ENCODE data around the gene FZD4. TPM values are rescaled to one million over a fixed set of nuclear protein-coding genes. Genes with fewer than 3 reads are reported as not detected.

FZD4 gene
- total RNA-seq, 1 experiment from 2014 or later: 6.1 TPM

- DNase-seq: no peak
- peaks cover 39% of the 10 kb centered on the region for H3K4me1 ChIP-seq
- H3K36me3 ChIP-seq: no peaks in the 10 kb centered on the region
- no peaks in the 10 kb centered on the region for H3K27me3 ChIP-seq
- H3K4me3 ChIP-seq: no peak overlapping the region
- no peak overlapping the region for H3K27ac ChIP-seq
- H3K9me3 ChIP-seq (replicated peaks): no peaks in the 10 kb centered on the region
Measured at GRCh38 chr11:86934926-86935579, 20.1 kb downstream of the FZD4 start.

- no peak overlapping the region for H3K27ac ChIP-seq
- no peaks in the 10 kb centered on the region for H3K36me3 ChIP-seq
- no peaks in the 10 kb centered on the region for H3K9me3 ChIP-seq (replicated peaks)
- H3K27me3 ChIP-seq: no peaks in the 10 kb centered on the region
- no peak for DNase-seq
- H3K4me1 ChIP-seq: peaks cover 39% of the 10 kb centered on the region
- no peak overlapping the region for H3K4me3 ChIP-seq
Measured at GRCh38 chr11:86934582-86934900, 20.7 kb downstream of the FZD4 start.

GRCh38 chr11:86933891-86934581 lies 21.2 kb downstream of the FZD4 start:
- Histone ChIP-seq H3K4me1 (peaks cover 39% of the 10 kb centered on the region), H3K4me3 (no peak overlapping the region), H3K27ac (no peak overlapping the region), H3K9me3 (replicated peaks) (no peaks in the 10 kb centered on the region), H3K36me3 (no peaks in the 10 kb centered on the region), H3K27me3 (no peaks in the 10 kb centered on the region)
- DNase-seq: no peak

- DNase-seq: no peak
- no peaks in the 10 kb centered on the region for H3K36me3 ChIP-seq
- peak overlapping the region; percentile 70; the same call in 1 of the 2 replicates for H3K27ac ChIP-seq
- no peaks in the 10 kb centered on the region for H3K9me3 ChIP-seq (replicated peaks)
- peaks cover 39% of the 10 kb centered on the region for H3K4me1 ChIP-seq
- no peak overlapping the region for H3K4me3 ChIP-seq
- H3K27me3 ChIP-seq: no peaks in the 10 kb centered on the region
Measured at GRCh38 chr11:86932924-86933875, 22.0 kb downstream of the FZD4 start.

- DNase-seq: peak in 1 of 2 experiments; percentile 68
- Histone ChIP-seq H3K9me3 (replicated peaks) (no peaks in the 10 kb centered on the region), H3K4me3 (peak overlapping the region; percentile 33), H3K27ac (peak overlapping the region; percentile 70), H3K36me3 (no peaks in the 10 kb centered on the region), H3K27me3 (no peaks in the 10 kb centered on the region), H3K4me1 (peaks cover 36% of the 10 kb centered on the region)
Measured at GRCh38 chr11:86932259-86932585, 23.0 kb downstream of the FZD4 start.

DNA sequence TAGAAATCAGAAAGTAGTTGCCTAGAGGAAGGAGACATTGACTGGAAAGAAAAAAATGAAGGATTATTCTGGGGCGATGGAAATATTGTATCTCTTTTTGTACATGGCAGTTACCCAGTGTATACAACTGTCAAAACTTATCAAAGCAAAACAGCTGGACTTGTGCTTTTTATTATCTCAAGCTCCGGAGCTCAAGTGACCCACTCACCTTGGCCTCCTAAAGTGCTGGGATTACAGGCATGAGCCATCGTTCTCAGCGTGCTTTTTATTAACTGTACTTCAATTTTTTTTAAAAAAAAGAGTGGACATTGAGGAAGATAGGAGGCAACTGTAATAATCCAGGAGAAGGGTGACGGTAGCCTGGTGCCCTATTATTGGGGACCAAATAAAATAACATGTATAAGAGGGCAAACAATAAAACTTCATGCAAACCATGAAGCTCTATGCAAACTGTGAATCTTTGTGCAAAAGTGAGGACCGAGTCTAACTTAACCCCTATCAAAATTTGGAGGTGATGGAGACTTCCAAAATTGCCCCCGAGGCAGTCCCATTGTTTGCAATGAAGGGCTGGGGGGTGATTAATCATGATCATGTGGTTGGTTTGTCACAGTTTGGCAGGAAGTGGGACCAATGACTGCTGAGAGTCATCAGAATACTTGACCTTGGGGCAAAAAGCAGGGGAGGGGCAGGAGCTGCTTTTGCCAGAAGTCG lies 23.5 kb downstream of the FZD4 start:
- peak overlapping the region; percentile 33 for H3K4me3 ChIP-seq
- peak overlapping the region; percentile 70 for H3K27ac ChIP-seq
- no peaks in the 10 kb centered on the region for H3K9me3 ChIP-seq (replicated peaks)
- peaks cover 36% of the 10 kb centered on the region for H3K4me1 ChIP-seq
- H3K27me3 ChIP-seq: no peaks in the 10 kb centered on the region
- DNase-seq: peak; percentile 86 to 92
- no peaks in the 10 kb centered on the region for H3K36me3 ChIP-seq

GRCh38 chr11:86930957-86931547 lies 24.1 kb downstream of the FZD4 start:
- Histone ChIP-seq H3K27me3 (no peaks in the 10 kb centered on the region), H3K4me3 (peak overlapping the region; percentile 33), H3K4me1 (peaks cover 36% of the 10 kb centered on the region), H3K9me3 (replicated peaks) (no peaks in the 10 kb centered on the region), H3K27ac (peak overlapping the region; percentile 70), H3K36me3 (no peaks in the 10 kb centered on the region)
- no peak for DNase-seq

- H3K4me3 ChIP-seq: no peak overlapping the region
- no peaks in the 10 kb centered on the region for H3K36me3 ChIP-seq
- no peak for DNase-seq
- no peak overlapping the region for H3K27ac ChIP-seq
- H3K27me3 ChIP-seq: no peaks in the 10 kb centered on the region
- peaks cover 18% of the 10 kb centered on the region for H3K4me1 ChIP-seq
- no peaks in the 10 kb centered on the region; the same call in 1 of the 2 replicates for H3K9me3 ChIP-seq (replicated peaks)
Measured at GRCh38 chr11:86926975-86927374, 28.2 kb downstream of the FZD4 start.

- Histone ChIP-seq H3K4me3 (no peak overlapping the region), H3K9me3 (replicated peaks) (no peaks in the 10 kb centered on the region; the same call in 1 of the 2 replicates), H3K4me1 (peaks cover 14% of the 10 kb centered on the region), H3K36me3 (no peaks in the 10 kb centered on the region), H3K27me3 (no peaks in the 10 kb centered on the region), H3K27ac (no peak overlapping the region)
- DNase-seq: peak in 1 of 2 experiments; percentile 54
Measured at GRCh38 chr11:86923999-86924766, 31.0 kb downstream of the FZD4 start.

DNA sequence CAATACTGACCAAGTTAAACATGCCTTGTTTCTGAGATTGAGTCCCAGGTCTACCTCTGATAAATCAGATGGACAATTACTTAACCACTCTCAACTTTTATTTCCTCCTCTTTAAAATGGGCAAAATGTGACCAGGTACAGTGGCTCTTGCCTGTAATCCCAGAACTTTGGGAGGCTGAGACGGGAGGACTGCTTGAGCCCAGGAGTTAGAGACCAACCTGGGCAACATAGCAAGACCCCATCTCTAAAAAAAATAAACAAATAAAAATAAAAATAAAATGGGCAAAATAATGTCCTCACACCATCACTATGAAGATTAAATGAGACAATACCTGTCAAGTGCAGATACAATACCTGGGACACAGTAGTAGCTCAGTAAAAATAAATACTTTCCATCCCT lies 33.0 kb downstream of the FZD4 start:
- Histone ChIP-seq H3K4me3 (no peak overlapping the region), H3K36me3 (no peaks in the 10 kb centered on the region), H3K4me1 (peaks cover 34% of the 10 kb centered on the region), H3K27me3 (no peaks in the 10 kb centered on the region), H3K9me3 (replicated peaks) (no peaks in the 10 kb centered on the region; the same call in 1 of the 2 replicates), H3K27ac (no peak overlapping the region)
- no peak for DNase-seq

DNA sequence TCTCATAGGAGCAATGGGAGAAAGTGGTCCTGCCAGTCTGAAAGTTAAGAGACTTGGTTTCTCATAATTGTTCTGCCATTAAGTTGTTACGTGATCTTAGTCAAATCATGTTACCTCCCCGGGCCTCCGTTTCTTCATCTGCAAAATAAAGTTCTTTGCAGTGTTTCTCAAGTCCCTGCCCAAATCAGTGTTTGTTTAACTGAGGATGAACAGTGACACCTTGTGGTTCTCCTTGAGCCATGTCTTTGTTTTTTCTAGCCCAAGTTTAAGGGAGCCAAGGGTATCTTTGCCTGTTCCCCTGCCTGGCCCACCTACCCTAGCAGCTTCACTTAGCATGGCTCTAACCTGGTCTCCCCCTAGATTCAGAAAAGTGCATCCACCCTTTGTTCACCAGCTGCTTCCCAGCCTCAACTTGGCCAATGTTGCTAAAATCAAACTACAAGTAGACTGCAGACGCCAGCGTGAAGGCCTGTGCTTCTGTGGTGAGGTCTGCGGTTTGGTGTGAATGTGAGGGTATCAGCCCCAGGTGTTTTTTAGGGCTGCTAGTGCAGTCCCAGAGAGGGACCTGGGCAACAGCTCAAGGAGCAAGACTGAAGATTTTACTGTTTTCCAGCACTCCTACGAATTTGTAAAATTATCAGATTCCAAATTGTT lies 35.5 kb downstream of the FZD4 start:
- Histone ChIP-seq H3K27me3 (no peaks in the 10 kb centered on the region), H3K4me3 (no peak overlapping the region), H3K4me1 (peaks cover 47% of the 10 kb centered on the region), H3K27ac (peak overlapping the region; percentile 92), H3K36me3 (no peaks in the 10 kb centered on the region), H3K9me3 (replicated peaks) (no peaks in the 10 kb centered on the region)
- peak; percentile 61 to 91 for DNase-seq

GRCh38 chr11:86918973-86919372 lies 36.2 kb downstream of the FZD4 start:
- no peak overlapping the region for H3K4me3 ChIP-seq
- H3K27ac ChIP-seq: peak overlapping the region; percentile 92
- no peaks in the 10 kb centered on the region for H3K27me3 ChIP-seq
- DNase-seq: peak; percentile 35 to 63
- no peaks in the 10 kb centered on the region for H3K36me3 ChIP-seq
- H3K4me1 ChIP-seq: peaks cover 53% of the 10 kb centered on the region
- no peaks in the 10 kb centered on the region for H3K9me3 ChIP-seq (replicated peaks)

GRCh38 chr11:86918496-86918895 lies 36.7 kb downstream of the FZD4 start:
- Histone ChIP-seq H3K4me1 (peaks cover 53% of the 10 kb centered on the region), H3K27ac (peak overlapping the region; percentile 92), H3K4me3 (no peak overlapping the region), H3K36me3 (no peaks in the 10 kb centered on the region), H3K27me3 (no peaks in the 10 kb centered on the region), H3K9me3 (replicated peaks) (no peaks in the 10 kb centered on the region)
- DNase-seq: peak in 1 of 2 experiments; percentile 54

Measured in SJCRH30 (cell line).